Osteoblast (primary cell): ENCODE data around the gene EIF1B. TPM values are rescaled to one million over a fixed set of nuclear protein-coding genes. Genes with fewer than 3 reads are reported as not detected.
"Not testable (repeated sequence)": the region's sequence is repeated elsewhere in the genome, so short reads cannot be mapped to it uniquely, and the experiment has no call there.

Source experiments
- DNase-seq: peaks from one replicate; pipeline ENCODE4 v3.0.0; 2011; ENCODE audit warnings: low spot score, mixed read lengths; ENCODE audit not compliant: insufficient read length; ENCODE audit errors: missing footprints
- H2AFZ ChIP-seq: 2 replicates; pipeline ENCODE4 v1.6.0; 2011; ENCODE audit warnings: mild to moderate bottlenecking, low read length
- H3K27ac ChIP-seq: 2 replicates; pipeline ENCODE4 v1.5.1; 2011; ENCODE audit warnings: mild to moderate bottlenecking, low read depth, low read length, moderate library complexity
- H3K27me3 ChIP-seq: 2 replicates; pipeline ENCODE4 v1.6.0; 2012; ENCODE audit warnings: mild to moderate bottlenecking, control low read depth, inconsistent platforms, low read length, moderate library complexity; ENCODE audit not compliant: insufficient read depth
- H3K36me3 ChIP-seq: 2 replicates; pipeline ENCODE4 v1.5.1; 2011; ENCODE audit warnings: mild to moderate bottlenecking, low read length, control low read depth, moderate library complexity; ENCODE audit not compliant: insufficient read depth
- H3K4me1 ChIP-seq: 2 replicates; pipeline ENCODE4 v1.5.1; 2011; ENCODE audit warnings: mild to moderate bottlenecking, low read length, control low read depth, moderate library complexity; ENCODE audit not compliant: insufficient read depth
- H3K4me2 ChIP-seq: 2 replicates; pipeline ENCODE4 v1.6.0; 2011; ENCODE audit warnings: mild to moderate bottlenecking, low read length; ENCODE audit not compliant: insufficient read depth
- H3K4me3 ChIP-seq: fragments of 200-600 bp; sonication (generic); 3 replicates; pipeline ENCODE4 v1.5.1; 2012; ENCODE audit warnings: mild to moderate bottlenecking, low read length, inconsistent platforms; ENCODE audit not compliant: insufficient read depth
- H3K79me2 ChIP-seq: 2 replicates; pipeline ENCODE4 v1.6.0; 2012; ENCODE audit warnings: mild to moderate bottlenecking, low read length, control low read depth, inconsistent platforms; ENCODE audit not compliant: insufficient read depth
- H3K9me3 ChIP-seq: 2 replicates; pipeline ENCODE4 v1.5.1; 2011; ENCODE audit warnings: low read depth, low read length, control low read depth
- H4K20me1 ChIP-seq: 2 replicates; pipeline ENCODE4 v1.6.0; 2012; ENCODE audit warnings: mild to moderate bottlenecking, low read length, control low read depth; ENCODE audit not compliant: insufficient read depth
- CTCF ChIP-seq: IDR thresholded peaks from 2 replicates; pipeline ENCODE4 v1.5.1; 2011; ENCODE audit warnings: mild to moderate bottlenecking, low read depth, low read length, moderate library complexity; ENCODE audit errors: extremely low read depth
- total RNA-seq: library from RNA; depleted of rRNA; stranded (reverse); fragments of >200 nt; gene quantifications from 2 replicates; pipeline ENCODE4 v1.2.3, GENCODE V29; 2012

The EIF1B gene
- total RNA-seq, 1 donor, result 19.2 TPM

DNA sequence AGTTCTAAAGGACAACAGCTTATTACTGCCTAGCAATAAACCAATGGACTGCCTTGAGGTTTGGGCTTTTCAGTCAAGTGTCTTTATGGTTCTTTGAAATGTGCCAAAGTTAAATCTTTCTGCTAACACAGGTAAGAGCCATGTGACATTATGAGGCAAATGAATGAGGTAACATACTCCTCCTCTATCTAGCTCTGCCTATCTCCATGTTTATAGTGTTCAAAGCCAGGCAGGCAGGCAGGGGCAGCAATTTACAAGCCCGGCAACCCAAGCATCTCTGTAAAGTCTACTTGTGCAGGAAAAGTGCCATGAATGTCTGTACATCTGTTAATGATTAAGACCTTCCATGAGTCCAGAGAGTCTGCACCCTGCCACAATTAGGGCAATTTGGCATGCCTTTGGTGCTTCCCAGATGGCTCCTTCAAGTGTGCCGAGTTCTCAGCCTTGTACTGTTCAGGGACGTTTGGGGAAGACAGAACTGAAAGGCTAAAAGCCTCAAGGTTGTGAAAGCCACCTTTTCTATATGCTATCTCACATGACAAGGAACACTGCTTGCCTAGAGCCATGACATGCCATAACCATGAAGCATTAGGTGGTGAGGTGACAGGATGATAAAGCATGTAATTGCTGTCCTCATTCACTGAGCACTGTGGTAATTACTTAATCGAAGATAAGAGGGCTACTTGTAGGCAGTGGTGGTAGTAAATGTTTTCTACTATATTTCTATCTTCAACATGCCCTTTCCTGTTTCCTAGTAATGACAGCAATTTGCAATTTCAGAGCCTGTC, 41.4 kb upstream of the EIF1B start:
- H4K20me1 ChIP-seq, result no peaks in the 10 kb centered on the region
- DNase-seq, result no peak
- no peaks in the 10 kb centered on the region for H3K27me3 ChIP-seq
- no peaks in the 10 kb centered on the region for H3K79me2 ChIP-seq
- no peak overlapping the region for H3K4me2 ChIP-seq
- H3K9me3 ChIP-seq, result no peaks in the 10 kb centered on the region
- H2AFZ ChIP-seq, result no peak overlapping the region
- H3K36me3 ChIP-seq, result no peaks in the 10 kb centered on the region
- no peak overlapping the region for H3K27ac ChIP-seq
- H3K4me1 ChIP-seq, result no peaks in the 10 kb centered on the region
- no peak for TF ChIP-seq CTCF
- H3K4me3 ChIP-seq, result no peak overlapping the region

- Histone ChIP-seq H3K9me3 (no peaks in the 10 kb centered on the region), H3K4me3 (no peak overlapping the region), H2AFZ (no peak overlapping the region), H4K20me1 (no peaks in the 10 kb centered on the region), H3K36me3 (no peaks in the 10 kb centered on the region), H3K4me1 (no peaks in the 10 kb centered on the region), H3K27ac (no peak overlapping the region), H3K27me3 (no peaks in the 10 kb centered on the region), H3K4me2 (no peak overlapping the region), H3K79me2 (no peaks in the 10 kb centered on the region)
- TF ChIP-seq CTCF, result no peak
- DNase-seq, result no peak
Measured at GRCh38 chr3:40268802-40269524, 40.5 kb upstream of the EIF1B start.

- Histone ChIP-seq H4K20me1 (no peaks in the 10 kb centered on the region), H3K4me2 (no peak overlapping the region), H2AFZ (no peak overlapping the region), H3K4me1 (no peaks in the 10 kb centered on the region), H3K9me3 (no peaks in the 10 kb centered on the region), H3K27ac (no peak overlapping the region), H3K79me2 (no peaks in the 10 kb centered on the region), H3K36me3 (no peaks in the 10 kb centered on the region), H3K27me3 (no peaks in the 10 kb centered on the region), H3K4me3 (no peak overlapping the region)
- DNase-seq, result no peak
- no peak for TF ChIP-seq CTCF
Measured at GRCh38 chr3:40278791-40279190, 30.7 kb upstream of the EIF1B start.

GRCh38 chr3:40281995-40282394, 27.5 kb upstream of the EIF1B start:
- Histone ChIP-seq H3K36me3 (no peaks in the 10 kb centered on the region), H3K9me3 (no peaks in the 10 kb centered on the region), H2AFZ (no peak overlapping the region), H3K27me3 (no peaks in the 10 kb centered on the region), H3K79me2 (no peaks in the 10 kb centered on the region), H3K4me1 (no peaks in the 10 kb centered on the region), H3K4me2 (no peak overlapping the region), H3K27ac (no peak overlapping the region), H4K20me1 (no peaks in the 10 kb centered on the region), H3K4me3 (no peak overlapping the region)
- no peak for TF ChIP-seq CTCF
- DNase-seq, result no peak

GRCh38 chr3:40283057-40283456, 26.4 kb upstream of the EIF1B start:
- H2AFZ ChIP-seq, DNase-seq, H3K36me3 ChIP-seq, H4K20me1 ChIP-seq, H3K4me1 ChIP-seq, H3K27me3 ChIP-seq, H3K9me3 ChIP-seq, H3K4me2 ChIP-seq, H3K4me3 ChIP-seq, H3K79me2 ChIP-seq, H3K27ac ChIP-seq: not testable (repeated sequence)
